Neuronal stem cell (in vitro differentiated cells): ENCODE measurements around the gene SRGN.

Source experiments
- DNase-seq: peaks from one replicate; pipeline ENCODE4 v3.0.0-alpha.2; 2013; ENCODE audit warnings: low spot score
- H2AFZ ChIP-seq: one replicate; pipeline ENCODE4 v1.6.1; 2013; ENCODE audit warnings: mild to moderate bottlenecking, low read length, inconsistent platforms
- H2AK5ac ChIP-seq: 2 replicates; pipeline ENCODE4 v1.6.1; 2013; ENCODE audit warnings: low read depth, mild to moderate bottlenecking, inconsistent platforms, low read length, moderate library complexity, mixed read lengths
- H2BK120ac ChIP-seq: 2 replicates; pipeline ENCODE4 v1.6.1; 2013; ENCODE audit warnings: low read depth, mild to moderate bottlenecking, inconsistent platforms, low read length, moderate library complexity, mixed read lengths
- H2BK12ac ChIP-seq: one replicate; pipeline ENCODE4 v1.6.1; 2013; ENCODE audit warnings: low read length, inconsistent platforms
- H2BK15ac ChIP-seq: 2 replicates; pipeline ENCODE4 v1.6.1; 2013; ENCODE audit warnings: mild to moderate bottlenecking, low read length, inconsistent platforms, mixed read lengths
- H2BK5ac ChIP-seq: one replicate; pipeline ENCODE4 v1.6.1; 2013; ENCODE audit warnings: inconsistent platforms, mild to moderate bottlenecking, low read length, moderate library complexity
- H3K14ac ChIP-seq: one replicate; pipeline ENCODE4 v1.6.1; 2013; ENCODE audit warnings: low read length, inconsistent platforms
- H3K18ac ChIP-seq: 2 replicates; pipeline ENCODE4 v1.6.1; 2013; ENCODE audit warnings: low read length, inconsistent platforms
- H3K23ac ChIP-seq: 2 replicates; pipeline ENCODE4 v1.6.1; 2013; ENCODE audit warnings: low read depth, mild to moderate bottlenecking, mixed read lengths, low read length, inconsistent platforms; ENCODE audit not compliant: poor library complexity
- H3K27ac ChIP-seq: replicated peaks from 3 replicates; pipeline ENCODE4 v1.5.1; 2013; ENCODE audit warnings: low read length, inconsistent platforms
- H3K27me3 ChIP-seq, 3 experiments: 2 replicates each; pipeline ENCODE4 v1.6.1; 2013; ENCODE audit warnings: low read length in 3 of 3, mild to moderate bottlenecking in 2 of 3, inconsistent platforms in 1 of 3, low read depth in 1 of 3, mixed read lengths in 1 of 3, moderate library complexity in 1 of 3; ENCODE audit not compliant: control insufficient read depth in 3 of 3, insufficient read depth in 3 of 3
- H3K36me3 ChIP-seq, 2 donors: replicated peaks in 1 of 2; 2 replicates each; pipeline ENCODE4 v1.6.1; 2013; ENCODE audit warnings: low read length in 2 of 2; ENCODE audit not compliant: control insufficient read depth in 2 of 2, insufficient read depth in 2 of 2
- H3K4ac ChIP-seq: 2 replicates; pipeline ENCODE4 v1.6.1; 2013; ENCODE audit warnings: inconsistent platforms, mild to moderate bottlenecking, low read length, moderate library complexity
- H3K4me1 ChIP-seq, 2 donors: 1 replicate in 1 of 2; 2 replicates in 1 of 2; pipeline ENCODE4 v1.6.1; 2013; ENCODE audit warnings: low read length in 2 of 2, low read depth in 1 of 2; ENCODE audit not compliant: control insufficient read depth in 2 of 2, insufficient read depth in 1 of 2
- H3K4me2 ChIP-seq: one replicate; pipeline ENCODE4 v1.6.1; 2013; ENCODE audit warnings: mild to moderate bottlenecking, low read length, inconsistent platforms; ENCODE audit not compliant: insufficient read depth, poor library complexity, severe bottlenecking
- H3K4me3 ChIP-seq, 2 donors: 2 replicates each; pipeline ENCODE4 v1.5.1; 2013; ENCODE audit warnings: low read length in 2 of 2, mild to moderate bottlenecking in 2 of 2, inconsistent platforms in 1 of 2, moderate library complexity in 1 of 2
- H3K79me1 ChIP-seq: one replicate; pipeline ENCODE4 v1.6.1; 2013; ENCODE audit warnings: low read depth, mild to moderate bottlenecking, inconsistent platforms, low read length, moderate library complexity
- H3K9ac ChIP-seq: one replicate; pipeline ENCODE4 v1.6.1; 2013; ENCODE audit warnings: mild to moderate bottlenecking, low read depth, low read length, inconsistent platforms; ENCODE audit not compliant: poor library complexity
- H3K9me3 ChIP-seq, 2 donors: replicated peaks in 1 of 2; 2 replicates each; pipeline versions ENCODE3 to v1.6.1; 2013; ENCODE audit warnings: low read length in 2 of 2, mild to moderate bottlenecking in 2 of 2, inconsistent platforms in 1 of 2, low read depth in 1 of 2, mixed read lengths in 1 of 2, moderate library complexity in 1 of 2; ENCODE audit not compliant: control insufficient read depth in 2 of 2, insufficient read depth in 1 of 2
- H4K8ac ChIP-seq: one replicate; pipeline ENCODE4 v1.6.1; 2013; ENCODE audit warnings: low read depth, mild to moderate bottlenecking, inconsistent platforms, low read length, moderate library complexity
- H4K91ac ChIP-seq: one replicate; pipeline ENCODE4 v1.6.1; 2013; ENCODE audit warnings: low read length, low read depth, mild to moderate bottlenecking, inconsistent platforms; ENCODE audit not compliant: poor library complexity
- WGBS, 2 donors: extraction: QIAGEN DNeasy Blood & Tissue Kit; methylation state at CpG; one replicate each; pipeline ENCODE4 v1.1.7; 2013; ENCODE audit warnings: missing lambda C conversion rate in 2 of 2, mixed read lengths in 1 of 2; ENCODE audit not compliant: insufficient read length in 2 of 2, insufficient replicate concordance in 1 of 2; ENCODE audit errors: extremely low coverage in 2 of 2; 5-methylcytosine and 5-hydroxymethylcytosine counted together

The SRGN gene

DNA sequence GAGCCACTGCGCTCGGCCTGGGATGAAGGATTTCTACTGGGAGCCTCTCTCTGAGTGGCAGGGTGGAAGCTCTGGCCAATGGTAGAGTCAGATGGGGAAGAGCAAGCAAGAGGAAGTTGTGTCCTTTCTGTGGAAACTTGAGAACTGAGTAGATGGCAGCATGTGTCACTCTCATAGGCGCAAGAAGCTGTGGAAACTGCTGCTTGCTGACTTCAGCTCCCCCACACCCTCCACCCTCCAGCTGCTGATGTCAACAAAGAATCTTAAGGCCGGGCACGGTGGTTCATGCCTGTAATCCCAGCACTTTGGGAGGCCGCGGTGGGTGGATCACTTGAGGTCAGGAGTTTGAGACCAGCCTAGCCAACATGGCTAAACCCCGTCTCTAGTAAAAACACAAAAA lies 39.8 kb upstream of the SRGN start:
- Histone ChIP-seq H2AFZ (peak overlapping the region; percentile 53), H3K4ac (no peak overlapping the region), H2AK5ac (no peak overlapping the region), H4K8ac (peak overlapping the region; percentile 25), H3K4me2 (no peak overlapping the region), H2BK12ac (no peak overlapping the region), H3K9me3 (peaks cover 0 to 1% of the 10 kb centered on the region in 2 donors), H3K36me3 (no peaks in the 10 kb centered on the region), H2BK120ac (no peak overlapping the region), H2BK5ac (no peak overlapping the region), H2BK15ac (no peak overlapping the region), H3K14ac (no peak overlapping the region), H3K9ac (no peak overlapping the region), H4K91ac (no peak overlapping the region), H3K4me1 (peaks cover 6 to 9% of the 10 kb centered on the region in 2 donors), H3K27ac (no peak overlapping the region), H3K79me1 (no peaks in the 10 kb centered on the region), H3K23ac (no peak overlapping the region), H3K27me3 (peaks cover 0 to 2% (median 0%) of the 10 kb centered on the region in 3 experiments), H3K4me3 (no peak overlapping the region), H3K18ac (no peak overlapping the region)
- DNase-seq: no peak
- no CpG with 5 or more reads among the region's 8 CpGs for WGBS, 2 donors

DNA sequence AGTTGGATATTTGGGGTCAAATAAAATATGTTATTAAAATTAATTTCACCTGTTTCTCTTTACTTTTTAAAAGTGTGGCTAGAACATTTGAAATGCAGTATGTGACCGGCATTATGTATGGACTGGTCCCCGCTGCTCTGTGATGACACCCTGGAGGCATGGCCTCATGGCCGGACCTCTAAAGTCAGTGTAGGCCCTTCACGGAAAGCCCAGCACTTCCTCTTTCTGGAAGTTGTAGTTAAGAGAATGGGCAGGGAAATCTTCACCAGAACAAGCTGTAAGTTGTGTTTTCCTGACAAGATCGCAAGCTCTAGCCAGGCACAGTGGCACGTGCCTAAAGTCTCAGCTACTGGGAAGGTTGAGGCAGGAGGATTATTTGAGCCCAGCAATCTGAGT lies 38.3 kb upstream of the SRGN start:
- H3K4me1 ChIP-seq: peaks cover 6 to 9% of the 10 kb centered on the region in 2 donors
- no peak overlapping the region for H2BK5ac ChIP-seq
- no CpG with 5 or more reads among the region's 6 CpGs for WGBS, 2 donors
- no peak overlapping the region for H2BK12ac ChIP-seq
- H4K8ac ChIP-seq: no peak overlapping the region
- no peaks in the 10 kb centered on the region for H3K9me3 ChIP-seq
- H2BK15ac ChIP-seq: no peak overlapping the region
- no peak overlapping the region for H3K4me2 ChIP-seq
- no peaks in the 10 kb centered on the region for H3K79me1 ChIP-seq
- no peak overlapping the region for H3K23ac ChIP-seq
- no peak overlapping the region for H3K18ac ChIP-seq
- H2AK5ac ChIP-seq: no peak overlapping the region
- H2AFZ ChIP-seq: no peak overlapping the region
- H2BK120ac ChIP-seq: no peak overlapping the region
- H3K9ac ChIP-seq: no peak overlapping the region
- DNase-seq: no peak
- no peak overlapping the region for H3K4me3 ChIP-seq
- H3K27me3 ChIP-seq: no peaks in the 10 kb centered on the region
- H3K4ac ChIP-seq: no peak overlapping the region
- H3K14ac ChIP-seq: no peak overlapping the region
- no peaks in the 10 kb centered on the region for H3K36me3 ChIP-seq
- H4K91ac ChIP-seq: no peak overlapping the region
- H3K27ac ChIP-seq: no peak overlapping the region

DNA sequence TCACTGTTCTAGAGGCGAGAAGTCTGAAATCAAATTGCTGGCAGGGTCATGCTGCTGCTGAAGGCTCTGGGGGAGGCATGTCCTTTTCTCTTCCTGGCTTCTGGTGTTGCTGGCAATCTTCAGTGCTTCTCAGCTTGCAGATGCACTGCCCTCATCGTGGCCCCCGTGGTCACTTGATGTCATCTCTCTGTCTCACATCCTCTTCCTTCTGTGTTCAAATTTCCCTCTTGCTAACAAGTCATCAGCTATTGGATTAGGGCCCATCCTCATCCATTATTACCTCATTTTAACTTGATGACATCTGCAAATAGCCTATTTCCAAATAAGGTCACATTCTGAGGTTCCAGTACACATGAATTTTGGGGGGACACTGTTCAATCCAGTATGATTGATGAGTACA lies 36.6 kb upstream of the SRGN start:
- Histone ChIP-seq H3K9ac (no peak overlapping the region), H2BK5ac (no peak overlapping the region), H3K27me3 (no peaks in the 10 kb centered on the region), H3K4me2 (no peak overlapping the region), H3K4me3 (no peak overlapping the region), H3K4ac (no peak overlapping the region), H3K14ac (no peak overlapping the region), H3K4me1 (peaks cover 6 to 13% of the 10 kb centered on the region in 2 donors), H4K8ac (no peak overlapping the region), H2BK12ac (no peak overlapping the region), H3K27ac (no peak overlapping the region), H3K9me3 (no peaks in the 10 kb centered on the region), H3K18ac (no peak overlapping the region), H3K36me3 (no peaks in the 10 kb centered on the region), H2BK15ac (no peak overlapping the region), H2BK120ac (no peak overlapping the region), H4K91ac (no peak overlapping the region), H3K79me1 (no peaks in the 10 kb centered on the region), H2AK5ac (no peak overlapping the region), H2AFZ (no peak overlapping the region), H3K23ac (no peak overlapping the region)
- no CpG with 5 or more reads among the region's 3 CpGs for WGBS, 2 donors
- no peak for DNase-seq

DNA sequence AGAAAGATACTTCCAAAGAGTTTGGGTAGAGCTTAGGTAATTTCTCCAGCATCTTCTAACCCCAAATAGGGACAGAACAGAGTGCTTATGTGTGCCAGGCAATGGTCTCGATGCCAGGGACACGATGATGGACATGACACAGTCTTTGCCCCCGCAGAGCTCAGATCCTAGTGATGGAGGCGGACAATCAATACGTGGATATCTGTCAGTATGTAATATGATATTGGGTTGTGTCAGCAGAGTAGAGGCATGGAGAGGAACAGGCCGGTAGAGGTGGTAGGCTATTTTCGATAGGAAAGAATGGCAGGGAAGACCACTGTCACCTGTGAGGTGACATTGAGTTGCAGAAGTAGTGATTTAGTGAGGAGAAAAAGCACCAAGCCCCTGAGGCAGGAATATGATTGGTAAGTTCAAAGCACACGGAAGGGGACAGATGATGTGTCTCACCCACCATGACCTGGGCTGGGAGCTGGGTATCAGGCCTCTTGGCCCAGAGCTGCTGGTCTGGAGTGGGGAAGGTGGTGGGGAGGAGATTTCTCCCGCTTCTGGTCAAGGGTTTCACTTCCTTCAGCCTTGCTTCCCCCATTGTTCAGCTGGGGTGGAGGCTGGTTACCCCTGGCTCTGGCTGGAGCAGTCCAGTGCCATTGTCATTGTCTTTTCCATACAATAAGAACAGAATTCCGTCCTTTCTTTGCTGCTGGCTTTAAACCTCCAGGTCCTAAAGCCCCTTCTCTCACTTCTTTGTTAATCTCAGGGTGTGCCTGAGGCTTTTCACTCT lies 36.0 kb upstream of the SRGN start:
- WGBS, 2 donors: no CpG with 5 or more reads among the region's 10 CpGs
- H2BK120ac ChIP-seq: no peak overlapping the region
- H3K79me1 ChIP-seq: no peaks in the 10 kb centered on the region
- H2BK5ac ChIP-seq: no peak overlapping the region
- H3K23ac ChIP-seq: no peak overlapping the region
- H3K18ac ChIP-seq: no peak overlapping the region
- H4K8ac ChIP-seq: no peak overlapping the region
- no peaks in the 10 kb centered on the region for H3K36me3 ChIP-seq
- no peak overlapping the region for H3K4me2 ChIP-seq
- no peak overlapping the region for H4K91ac ChIP-seq
- peak; percentile 17 for DNase-seq
- H3K4me3 ChIP-seq: no peak overlapping the region
- H3K27ac ChIP-seq: no peak overlapping the region
- H2AK5ac ChIP-seq: no peak overlapping the region
- H3K4me1 ChIP-seq: peaks cover 9 to 17% of the 10 kb centered on the region in 2 donors
- no peak overlapping the region for H2BK12ac ChIP-seq
- no peak overlapping the region for H3K4ac ChIP-seq
- H3K9ac ChIP-seq: no peak overlapping the region
- H2AFZ ChIP-seq: peak overlapping the region; percentile 74
- no peak overlapping the region for H2BK15ac ChIP-seq
- no peak overlapping the region for H3K14ac ChIP-seq
- no peaks in the 10 kb centered on the region for H3K9me3 ChIP-seq
- H3K27me3 ChIP-seq: peaks cover 0 to 2% (median 0%) of the 10 kb centered on the region in 3 experiments
